HG02870 (cell line): ENCODE measurements around the gene PCDH15.

Experiments used
- ATAC-seq: cut with Tn5 transposase; IDR thresholded peaks from one replicate; pipeline ENCODE4 v1.9.1; 2021; ENCODE audit warnings: mild to moderate bottlenecking, moderate library complexity; ENCODE audit not compliant: unreplicated experiment

PCDH15 gene

DNA sequence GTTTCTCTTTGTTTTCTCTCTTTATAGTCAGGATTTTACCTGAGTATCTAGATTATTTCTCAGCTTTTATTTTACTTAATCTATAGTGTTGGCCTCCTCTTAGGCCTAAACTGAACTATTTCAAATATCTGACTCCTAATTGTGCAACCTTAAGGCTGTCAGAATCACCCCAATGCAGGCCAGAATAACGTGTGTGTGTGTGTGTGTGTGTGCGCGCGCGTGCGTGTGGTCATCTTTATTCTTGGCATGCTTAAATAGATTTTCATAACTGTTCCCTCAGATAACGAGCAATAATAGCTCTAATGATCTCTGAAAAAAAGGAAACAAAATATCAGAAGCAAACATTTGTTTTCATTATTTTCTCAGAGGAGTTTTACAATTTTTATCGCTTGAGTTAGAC, 92.4 kb downstream of the PCDH15 start:
- ATAC-seq = no peak

DNA sequence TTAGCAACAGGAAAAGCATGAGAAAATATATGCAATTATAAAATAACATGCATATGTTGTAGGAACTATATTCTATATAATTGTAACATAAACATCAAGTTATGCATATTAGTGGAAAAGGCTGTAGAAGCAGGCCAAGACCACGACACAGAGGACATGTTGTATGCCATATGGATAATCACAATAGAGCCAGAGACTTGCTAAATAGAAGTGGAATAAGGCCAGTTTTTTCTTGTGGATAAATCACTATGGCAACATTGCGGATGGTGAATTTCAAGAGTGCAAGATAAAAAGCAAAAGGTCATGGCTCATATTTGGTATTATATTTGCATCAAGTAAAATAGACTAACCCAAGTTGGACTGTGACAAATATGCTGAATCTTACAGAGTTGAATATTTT, 93.0 kb downstream of the PCDH15 start:
- ATAC-seq = no peak

DNA sequence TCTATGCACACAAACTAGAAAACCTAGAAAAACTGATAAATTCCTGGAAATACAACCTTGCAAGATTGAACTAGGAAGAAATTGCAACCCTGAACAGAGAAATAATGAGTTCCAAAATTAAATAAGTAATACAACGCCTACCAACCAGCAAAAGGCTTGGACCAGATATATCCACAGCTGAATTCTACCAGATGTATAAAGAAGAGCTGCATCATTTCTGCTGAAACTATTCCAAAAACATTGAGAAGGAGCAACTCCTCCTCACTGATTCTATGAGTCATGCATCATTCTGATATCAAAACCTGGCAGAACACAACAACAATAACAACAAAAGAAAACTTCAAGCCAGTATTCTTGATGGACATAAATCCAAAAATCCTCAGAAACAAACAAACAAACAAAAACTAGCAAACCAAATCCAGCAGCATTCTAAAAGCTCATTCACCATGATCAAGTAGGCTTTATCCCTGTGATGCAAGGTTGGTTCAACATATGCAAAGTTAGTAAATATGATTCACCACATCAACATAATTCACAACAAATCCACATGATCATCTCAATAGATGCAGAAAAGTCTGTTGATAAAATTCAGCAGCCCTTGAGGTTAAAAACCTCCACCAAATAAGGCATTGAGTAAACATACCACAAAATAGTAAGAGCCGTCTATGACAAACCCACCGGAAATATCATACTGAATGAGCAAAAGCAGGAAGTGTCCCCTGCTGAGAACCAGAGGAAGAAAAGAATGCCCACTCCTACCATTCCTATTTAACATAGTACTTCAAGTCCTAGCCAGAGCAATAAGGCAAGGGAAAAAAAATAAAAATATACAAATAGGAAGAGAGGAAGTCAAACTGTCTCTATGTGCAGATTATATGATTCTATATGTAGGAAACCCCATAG, 98.2 kb downstream of the PCDH15 start:
- no peak for ATAC-seq

DNA sequence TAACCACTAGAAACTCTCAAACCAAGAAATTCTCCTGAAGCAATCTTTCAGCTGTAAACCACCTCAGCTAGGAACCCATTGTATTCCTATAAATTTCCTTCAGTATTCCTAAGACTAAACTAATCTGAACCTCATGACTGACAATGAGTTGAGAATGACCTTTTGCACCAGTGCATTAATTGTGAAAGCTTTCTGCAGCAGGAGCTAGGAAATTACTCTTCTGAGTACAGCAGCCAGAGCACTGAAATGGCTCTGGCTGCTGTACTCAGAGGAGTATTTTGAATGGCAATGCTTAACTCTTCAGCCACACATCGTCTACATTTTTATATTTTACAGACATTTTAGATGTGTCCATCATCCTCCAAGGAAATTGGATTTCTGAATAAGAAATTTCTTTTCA, 109.7 kb downstream of the PCDH15 start:
- no peak for ATAC-seq

DNA sequence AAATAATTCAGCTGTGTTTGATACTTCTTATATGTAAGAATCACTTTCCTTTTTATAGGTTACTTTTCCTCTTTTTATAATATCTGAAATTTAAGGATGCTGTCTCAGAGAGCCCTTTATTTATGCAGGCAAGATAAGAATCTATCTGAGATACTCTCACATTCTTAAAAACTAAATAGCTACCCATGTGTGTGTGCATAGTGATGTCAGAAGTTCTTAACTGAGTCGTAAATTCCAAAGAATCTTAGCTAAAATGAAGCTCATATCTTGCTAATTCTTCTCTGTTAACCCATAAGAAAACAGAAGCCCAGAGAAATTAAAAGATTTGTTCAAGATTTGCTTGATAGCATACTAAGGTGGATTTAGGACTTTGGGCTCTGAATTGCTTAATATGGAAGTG, 118.5 kb downstream of the PCDH15 start:
- ATAC-seq = no peak

DNA sequence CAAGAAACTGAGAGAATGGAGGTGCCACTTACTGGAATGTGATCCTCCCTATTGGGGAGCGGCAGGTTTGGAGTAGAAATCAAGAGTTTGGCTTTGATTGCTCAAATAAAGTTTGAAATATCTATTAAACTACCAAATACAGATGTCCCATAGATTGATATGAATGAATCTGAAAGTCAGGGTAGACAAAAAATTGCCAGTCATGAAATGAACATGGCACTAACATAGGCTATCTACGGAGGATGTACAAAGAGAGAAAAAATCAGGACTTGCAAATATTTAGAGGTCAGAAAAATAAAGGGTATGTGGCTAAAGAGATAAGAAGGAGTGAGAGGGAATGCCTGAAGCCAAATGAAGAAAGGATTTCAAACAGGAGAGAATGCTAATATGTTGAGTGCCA, 119.9 kb downstream of the PCDH15 start:
- ATAC-seq = no peak

DNA sequence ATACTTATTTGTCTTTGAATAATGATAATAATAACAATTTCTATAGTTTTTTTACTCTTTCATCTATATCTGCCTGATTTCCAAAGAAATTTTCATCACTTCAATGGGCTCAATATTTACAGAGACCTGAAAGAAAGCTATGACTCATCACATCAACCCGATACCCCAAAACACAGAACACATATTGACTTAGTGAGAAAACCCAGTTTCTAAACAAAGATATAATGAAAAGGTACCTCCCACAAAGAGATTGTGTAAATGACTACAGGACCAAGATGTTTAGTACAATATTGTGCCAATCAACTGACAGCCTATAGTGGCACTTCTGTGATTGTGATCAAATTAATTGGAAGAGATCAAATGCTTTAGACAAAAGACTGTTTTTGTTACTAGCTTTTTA, 133.9 kb downstream of the PCDH15 start:
- ATAC-seq = no peak

DNA sequence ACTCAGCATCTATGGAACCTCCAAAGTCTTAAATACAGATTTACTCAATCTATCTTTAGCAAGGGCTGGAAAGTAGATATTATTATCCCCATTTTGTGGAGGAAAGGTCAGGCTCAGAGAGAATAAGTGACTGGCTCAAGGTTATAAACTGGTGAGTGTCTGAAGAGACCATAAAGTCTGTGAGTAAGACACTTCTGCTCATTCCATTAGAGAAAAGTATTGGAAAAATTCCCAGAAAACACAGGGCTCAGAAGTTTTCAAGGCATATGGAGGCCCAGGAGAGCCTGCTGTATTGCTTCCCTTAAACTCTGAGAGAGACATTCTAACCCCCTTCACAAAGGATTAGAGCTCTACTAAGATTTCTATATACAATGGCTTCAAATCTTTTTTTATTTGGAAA, 134.8 kb downstream of the PCDH15 start:
- no peak for ATAC-seq

DNA sequence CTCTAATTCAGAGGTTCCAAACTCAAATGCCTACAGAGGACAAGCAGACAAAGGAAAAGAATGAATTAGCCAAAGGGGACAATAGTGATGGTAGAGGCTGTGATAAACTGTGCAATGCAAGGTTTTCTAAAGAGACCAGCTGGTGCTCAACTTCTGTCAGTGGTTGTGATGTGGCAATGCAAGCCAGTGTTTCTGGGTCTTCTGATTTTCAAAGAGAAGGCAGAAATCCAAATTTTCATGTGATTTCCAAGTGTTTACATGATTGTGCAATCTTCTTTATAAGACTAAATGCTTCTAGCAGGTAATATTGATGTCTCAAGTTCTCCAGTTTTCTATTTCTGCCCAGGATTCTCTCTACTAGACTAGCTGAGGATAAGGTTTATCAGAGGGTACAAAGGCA, 135.9 kb downstream of the PCDH15 start:
- no peak for ATAC-seq

DNA sequence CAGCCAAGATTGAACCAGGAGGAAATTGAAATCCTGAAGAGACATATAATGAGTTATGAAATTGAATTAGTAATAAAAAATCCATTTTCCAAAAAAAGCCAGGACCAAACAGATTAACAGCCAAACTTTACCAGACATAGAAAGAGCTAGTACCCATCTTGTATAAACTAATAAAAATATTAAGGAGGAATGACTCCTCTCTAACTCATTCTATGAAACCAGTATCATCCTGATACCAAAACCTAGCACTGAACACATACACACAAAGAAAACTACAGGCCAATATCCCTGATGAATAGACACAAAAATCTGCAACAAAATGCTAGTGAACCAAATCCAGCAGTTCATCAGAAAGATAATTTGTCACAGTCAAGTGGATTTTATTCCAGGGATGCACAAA, 140.6 kb downstream of the PCDH15 start:
- ATAC-seq = no peak

DNA sequence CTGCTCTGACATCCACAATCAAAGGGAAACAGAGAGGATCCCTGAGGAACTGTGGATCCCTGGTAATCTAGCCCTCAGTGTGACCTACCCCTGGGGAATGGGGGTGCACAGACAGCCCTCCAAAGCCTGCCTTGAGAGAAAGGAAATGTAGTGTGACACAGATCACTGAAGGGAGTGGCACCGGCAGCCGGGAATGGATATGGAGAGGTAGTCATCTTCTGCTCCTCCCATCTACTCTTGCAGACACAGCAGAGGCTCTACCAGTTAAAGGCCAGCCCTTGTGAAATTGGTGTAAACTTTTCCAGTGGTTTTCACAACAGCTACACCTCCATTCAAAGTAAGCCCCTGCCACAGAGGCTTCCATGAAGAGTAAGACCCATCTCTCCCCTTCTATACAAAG, 144.4 kb downstream of the PCDH15 start:
- ATAC-seq = no peak

DNA sequence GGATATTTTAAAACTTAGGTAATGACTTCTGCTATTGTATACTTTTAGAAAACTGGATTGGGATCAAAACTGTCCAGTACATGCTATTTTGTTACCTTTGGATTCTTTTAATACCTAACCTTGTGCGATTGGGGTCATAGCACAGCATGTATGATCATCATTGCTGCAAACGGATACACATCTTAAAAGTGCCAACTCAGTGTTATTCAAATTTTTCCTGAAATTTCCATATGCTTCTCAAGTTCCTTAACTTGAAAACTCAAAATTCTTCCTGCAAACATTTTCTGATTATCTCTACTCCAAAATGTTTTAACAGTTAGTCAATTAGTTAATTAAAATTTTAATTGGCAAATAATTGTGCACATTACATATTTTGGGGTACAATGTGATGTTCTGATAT, 147.5 kb downstream of the PCDH15 start:
- no peak for ATAC-seq

DNA sequence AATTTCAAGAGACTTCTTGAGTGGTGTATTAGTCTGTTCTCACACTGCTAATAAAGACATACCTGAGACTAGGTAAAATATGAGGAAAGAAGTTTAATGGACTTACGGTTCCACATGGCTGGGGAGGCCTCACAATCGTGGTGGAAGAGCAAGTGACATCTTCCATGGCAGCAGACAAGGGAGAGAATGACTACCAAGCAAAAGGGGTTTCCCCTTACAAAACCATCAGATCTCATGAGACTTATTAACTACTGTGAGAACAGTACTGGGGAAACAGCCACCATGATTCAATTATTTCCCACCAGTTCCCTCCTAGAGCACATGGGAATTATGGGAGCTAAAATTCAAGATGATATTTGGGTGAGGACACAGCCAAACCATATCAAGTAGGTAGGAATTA, 150.5 kb downstream of the PCDH15 start:
- no peak for ATAC-seq

DNA sequence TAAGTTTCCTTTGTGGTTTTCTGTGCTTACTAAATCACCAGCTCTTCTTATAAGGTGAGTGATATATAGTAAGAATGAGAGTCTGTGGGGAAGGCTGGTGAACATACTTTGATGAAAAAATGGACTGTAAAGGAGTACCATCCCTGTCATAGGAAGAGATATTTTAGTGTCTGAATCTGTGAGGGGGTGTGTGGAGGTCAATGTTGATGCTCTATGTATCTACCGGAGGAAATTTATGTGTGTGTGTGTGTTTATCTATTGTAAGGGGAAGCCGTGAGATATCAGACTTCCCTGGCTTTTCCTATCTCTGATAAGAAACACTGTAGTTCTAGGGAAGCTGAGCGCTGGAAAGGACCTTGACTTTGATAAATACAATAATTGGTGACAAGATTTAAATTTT, 179.0 kb downstream of the PCDH15 start:
- no peak for ATAC-seq

DNA sequence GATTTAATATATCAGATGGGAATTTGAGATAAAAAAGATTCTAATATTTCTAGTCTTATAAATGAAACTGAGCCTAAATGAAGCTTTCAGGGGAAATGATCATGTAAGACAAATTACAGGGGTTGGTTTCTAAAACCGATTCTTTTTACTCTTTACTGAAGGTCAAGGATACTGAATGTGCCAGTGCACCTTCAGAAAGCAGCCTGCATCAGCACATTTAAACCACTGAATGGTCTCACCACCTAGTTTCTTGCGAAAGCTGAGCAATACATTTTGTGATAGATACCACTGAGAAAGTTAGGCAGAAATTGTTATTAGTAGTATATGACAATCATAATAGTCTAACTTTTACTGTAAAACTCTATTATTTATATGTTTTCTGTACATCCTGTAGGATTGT, 180.7 kb downstream of the PCDH15 start:
- no peak for ATAC-seq

DNA sequence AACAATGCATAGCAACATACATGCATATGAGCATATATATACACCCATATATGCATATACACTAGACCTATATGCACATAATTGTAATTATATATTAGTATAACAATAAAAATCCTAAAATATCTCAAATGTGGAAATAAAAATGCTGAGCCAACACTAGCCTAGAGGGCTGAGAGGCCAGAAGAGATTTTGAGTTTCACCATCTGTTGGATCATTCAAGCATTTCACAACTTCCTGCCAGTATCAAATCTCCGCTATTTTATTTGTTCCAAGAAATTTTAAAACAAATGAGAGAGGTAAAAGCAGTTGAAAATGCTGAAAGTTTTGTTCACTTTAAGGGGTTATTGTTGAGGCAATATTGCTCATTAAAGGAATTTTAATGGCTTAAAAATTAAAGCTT, 187.0 kb downstream of the PCDH15 start:
- ATAC-seq = no peak

DNA sequence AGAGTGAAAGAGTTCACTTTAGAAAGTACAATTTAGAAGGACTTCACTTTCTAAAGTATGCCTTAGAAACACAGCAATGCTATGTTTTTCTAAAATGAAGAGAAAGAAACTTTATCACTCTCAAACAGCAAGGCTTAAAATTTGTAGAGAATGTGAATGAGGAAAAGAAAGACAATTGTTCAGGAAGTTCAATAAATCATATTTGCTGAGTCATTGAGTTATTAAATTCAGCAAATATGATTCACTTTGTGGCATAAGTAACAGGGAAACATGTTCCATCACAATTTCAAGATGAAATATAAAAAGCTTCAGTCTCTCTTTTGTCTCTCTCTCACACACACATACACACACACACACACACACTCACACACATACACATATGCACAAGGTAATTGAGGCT, 187.9 kb downstream of the PCDH15 start:
- ATAC-seq = no peak

DNA sequence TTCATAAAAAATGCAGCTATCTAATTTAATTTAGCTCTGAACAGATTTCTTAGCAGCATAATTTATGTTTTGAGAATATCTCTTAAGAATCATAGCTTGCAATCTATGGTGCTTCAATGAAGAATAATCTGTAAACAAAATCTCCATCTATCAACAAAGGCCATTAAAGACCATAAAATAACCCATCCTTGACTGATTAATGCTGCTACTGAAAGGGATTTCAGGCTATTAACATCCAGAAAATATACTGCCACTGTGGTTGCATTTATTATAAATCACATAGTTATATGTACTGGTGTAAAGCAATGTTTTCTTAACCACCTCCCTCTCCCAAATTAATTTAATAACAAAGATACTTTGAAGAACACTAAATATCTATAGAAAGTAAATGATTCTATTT, 191.6 kb downstream of the PCDH15 start:
- no peak for ATAC-seq

DNA sequence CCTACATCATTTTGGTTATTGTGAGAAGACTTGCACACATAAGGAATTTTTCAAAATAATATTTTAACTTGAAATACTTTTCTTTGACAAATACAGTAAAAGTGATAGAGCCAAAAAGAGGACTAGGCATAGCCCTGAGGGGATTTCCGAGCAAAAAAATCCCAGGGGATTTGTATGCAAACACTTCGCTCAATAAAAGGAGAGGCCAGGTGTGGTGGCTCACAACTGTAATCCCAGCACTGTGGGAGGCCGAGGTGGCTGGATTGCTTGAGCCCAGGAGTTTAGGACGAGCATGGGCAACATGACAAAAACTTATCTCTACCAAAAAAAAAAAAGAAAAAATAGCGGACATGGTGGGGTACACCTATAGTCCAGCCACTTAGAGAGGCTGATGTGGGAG, 193.0 kb downstream of the PCDH15 start:
- ATAC-seq = no peak

DNA sequence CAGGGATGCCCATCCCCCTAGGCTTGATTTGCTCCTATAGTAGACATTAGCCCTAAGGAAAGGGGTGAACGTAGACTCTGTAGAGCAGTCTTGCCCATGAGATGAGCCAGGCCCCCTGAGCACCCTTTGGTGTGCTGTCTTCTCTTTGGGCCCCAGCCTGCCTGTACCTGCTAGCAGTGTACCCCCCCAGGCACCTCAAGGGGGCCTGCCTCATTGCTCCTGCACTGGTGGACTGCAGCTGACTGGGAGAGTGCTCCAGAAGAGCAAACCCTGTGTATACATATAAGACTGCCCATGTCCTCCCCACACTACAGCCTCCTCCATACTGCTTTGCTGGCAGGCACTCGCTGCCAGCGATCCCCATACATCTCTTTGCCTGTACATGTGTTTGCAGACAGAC, 206.7 kb downstream of the PCDH15 start:
- no peak for ATAC-seq

DNA sequence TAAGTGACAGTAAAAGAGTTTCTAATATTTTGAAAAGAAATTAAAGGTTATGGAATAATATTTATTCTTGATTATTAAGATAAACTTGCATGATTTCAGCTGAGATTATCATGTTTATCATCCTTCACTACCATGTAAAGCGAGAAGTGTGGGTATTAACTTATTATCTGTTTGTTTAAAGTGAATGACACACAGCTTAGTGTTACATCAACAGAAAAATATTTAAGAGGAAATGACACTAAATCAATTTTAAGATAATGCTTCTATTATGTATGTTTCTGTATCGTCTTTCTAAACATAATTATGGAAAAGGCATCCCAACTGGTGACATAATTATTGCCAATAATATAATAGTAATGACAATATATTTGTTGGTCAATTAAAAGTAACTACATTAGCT, 213.1 kb downstream of the PCDH15 start:
- ATAC-seq = no peak

DNA sequence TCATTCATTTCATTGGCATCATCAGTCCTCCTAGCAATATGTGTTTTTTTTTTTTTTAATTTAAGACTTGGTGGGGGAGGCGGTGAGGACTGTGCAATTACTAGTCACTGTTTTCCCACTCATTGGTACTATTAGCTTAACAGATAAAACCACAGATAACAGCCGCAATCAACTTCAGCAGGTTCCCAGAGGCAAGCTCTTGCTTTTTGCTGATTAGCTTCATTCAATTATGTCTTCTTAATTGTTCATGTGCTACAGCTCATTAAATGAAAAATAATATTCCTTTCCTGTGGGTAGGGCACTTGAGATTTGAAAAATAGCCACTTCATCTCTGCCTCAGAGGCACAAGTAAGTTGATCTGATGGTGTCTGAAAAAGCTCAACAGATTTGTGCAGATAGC, 215.5 kb downstream of the PCDH15 start:
- no peak for ATAC-seq

DNA sequence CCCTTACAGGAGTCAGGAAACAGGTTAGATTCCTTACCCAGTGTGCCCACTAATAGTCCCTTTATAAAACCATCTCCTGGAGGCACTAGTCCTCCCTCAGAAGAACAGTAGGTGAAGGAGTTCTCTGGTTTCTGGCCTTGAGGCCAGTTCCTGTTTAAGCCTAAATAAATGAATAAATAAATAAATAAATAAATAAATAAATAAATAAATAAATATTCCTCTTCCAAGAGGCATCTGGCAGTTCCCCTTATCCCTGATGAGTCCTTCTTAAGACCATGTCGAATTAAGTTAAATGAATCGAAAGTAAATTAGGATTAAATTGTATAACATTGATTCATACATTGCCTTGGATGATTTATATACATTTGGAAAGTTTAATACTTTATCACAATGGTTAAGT, 223.3 kb downstream of the PCDH15 start:
- ATAC-seq = no peak
